RWPE1 (cell line): ENCODE results near the gene ULK3.

ENCODE experiments used
- CTCF ChIA-PET: fragments of 350-600 bp; sonication (Branson Sonifier 250); formaldehyde crosslinking; extraction: SDS; loops from one replicate; lab custom pipeline; 2021; lab: Yijun Ruan, JAX
- POLR2A ChIA-PET: fragments of 400-600 bp; formaldehyde crosslinking; extraction: SDS; loops from one replicate; lab custom pipeline; 2020; ENCODE audit warnings: antibody characterized with exemption; ENCODE audit not compliant: low non-redundant PET; lab: Yijun Ruan, JAX
- DNase-seq: peaks from one replicate; pipeline ENCODE4 v3.0.0; 2012; ENCODE audit warnings: low spot score
- H3K27ac ChIP-seq: fragments of 450-650 bp; 2 replicates; pipeline ENCODE4 v1.5.1; 2017
- CTCF ChIP-seq: fragments of 450-650 bp; conservative IDR thresholded peaks from 2 replicates; pipeline ENCODE4 v1.5.1; 2017; ENCODE audit warnings: low read depth, mild to moderate bottlenecking

Gene ULK3

GRCh38 chr15:74798388-74799254, 44.3 kb downstream of the ULK3 start:
- no peak for TF ChIP-seq CTCF
- ChIA-PET CTCF (interaction anchor here (0.6 to 2.6 kb wide), 7 partner anchors 10 to 215 kb away, joined by 3 to 43 read pairs (median 10); partner anchors contain the start of gene CSK), POLR2A (no interaction called here)
- H3K27ac ChIP-seq: peak overlapping the region; percentile 93
- no peak for DNase-seq

- no peak for DNase-seq
- CTCF ChIA-PET: interaction anchor here (0.8 to 1.5 kb wide), 3 partner anchors 25 to 104 kb away, joined by 3 to 5 read pairs (median 3); no protein-coding TSS in a partner anchor
- TF ChIP-seq CTCF: no peak
- H3K27ac ChIP-seq: peak overlapping the region; percentile 93
- POLR2A ChIA-PET: interaction anchor here (0.6 kb wide), 1 partner anchor 13 kb away, joined by 4 read pairs; no protein-coding TSS in a partner anchor
Measured at GRCh38 chr15:74795966-74796625, 46.9 kb downstream of the ULK3 start.

- ChIA-PET POLR2A (interaction anchor here (0.7 kb wide), 1 partner anchor 101 kb away, joined by 3 read pairs; no protein-coding TSS in a partner anchor), CTCF (interaction anchor here (0.5 to 2.6 kb wide), 2 partner anchors 24 to 237 kb away, joined by 3 to 12 read pairs; no protein-coding TSS in a partner anchor)
- peak overlapping the region; percentile 44 for H3K27ac ChIP-seq
- no peak for DNase-seq
- no peak for TF ChIP-seq CTCF
Measured at GRCh38 chr15:74794970-74795349, 48.0 kb downstream of the ULK3 start.

- CTCF ChIA-PET: interaction anchor here (0.5 to 2.6 kb wide), 4 partner anchors 13 to 237 kb away, joined by 3 to 12 read pairs (median 4); no protein-coding TSS in a partner anchor
- TF ChIP-seq CTCF: no peak
- peak overlapping the region; percentile 44 for H3K27ac ChIP-seq
- DNase-seq: no peak
- POLR2A ChIA-PET: interaction anchor here (0.7 kb wide), 1 partner anchor 102 kb away, joined by 3 read pairs; no protein-coding TSS in a partner anchor
Measured at GRCh38 chr15:74794248-74794969, 48.5 kb downstream of the ULK3 start.

- H3K27ac ChIP-seq: peak overlapping the region; percentile 11
- ChIA-PET CTCF (interaction anchor here (0.6 to 2.6 kb wide), 8 partner anchors 9 to 419 kb away, joined by 3 to 12 read pairs (median 5); no protein-coding TSS in a partner anchor), POLR2A (no interaction called here)
- no peak for TF ChIP-seq CTCF
- no peak for DNase-seq
Measured at GRCh38 chr15:74793135-74794028, 49.6 kb downstream of the ULK3 start.
